ENCODE measurements around the gene PRKCB. TPM values are rescaled to one million over a fixed set of nuclear protein-coding genes. Genes with fewer than 3 reads are reported as not detected.

Gene PRKCB
- total RNA-seq, result 1 to 10 TPM in 3 of 4 donors, under 1 TPM in 1; 0.29 to 9.5 (median 2.9) TPM

DNA sequence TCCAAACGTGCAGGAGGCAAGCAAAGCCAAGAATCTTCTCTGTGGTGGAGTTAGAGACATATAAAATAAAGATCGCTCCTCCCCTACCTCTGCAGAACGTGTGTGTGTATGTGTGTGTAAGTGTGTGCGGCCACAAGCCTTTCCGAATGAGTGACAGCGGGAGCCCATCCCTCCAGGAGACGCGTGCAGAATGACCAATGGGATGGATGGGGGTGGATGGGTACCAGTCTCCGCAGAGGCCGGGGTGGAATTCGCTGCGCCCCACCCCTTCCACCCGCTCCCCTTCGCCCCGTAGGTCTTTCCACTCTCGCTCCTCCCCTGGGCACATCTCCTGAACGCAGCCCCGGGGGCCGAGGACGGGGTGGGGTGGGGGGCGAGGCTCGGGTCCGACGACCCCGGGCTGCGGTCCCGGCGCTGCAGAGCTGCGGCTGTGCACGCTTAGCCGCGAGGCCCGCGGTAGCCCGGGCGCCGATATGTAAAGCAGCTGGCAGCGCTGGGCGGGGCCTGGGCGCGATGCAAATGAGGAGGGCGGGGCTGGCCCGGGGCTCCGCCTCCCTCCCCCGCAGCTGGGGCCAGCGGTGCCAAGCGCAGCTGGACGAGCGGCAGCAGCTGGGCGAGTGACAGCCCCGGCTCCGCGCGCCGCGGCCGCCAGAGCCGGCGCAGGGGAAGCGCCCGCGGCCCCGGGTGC is at the start of gene PRKCB:
Gene PRKCB (plus strand): TSS at position 594 of the 688 bp plus-strand sequence.
- intact Hi-C loops (cut with DNase I; ENCODE audit: low total_unique reads), result no loop called here
- peak within 1 kb of the TSS; percentile 23 to 33 for H3K4me3 ChIP-seq
- DNase-seq, result peak; percentile 47 to 70

GRCh38 chr16:23786964-23787561 is 48.7 kb upstream of the PRKCB start:
- H3K36me3 ChIP-seq, result no peaks in the 10 kb centered on the region
- no peak overlapping the region for H3K27ac ChIP-seq
- TF ChIP-seq POLR2A (IDR thresholded peaks at IDR 0.05), result no peak
- TF ChIP-seq, protein P1, sequence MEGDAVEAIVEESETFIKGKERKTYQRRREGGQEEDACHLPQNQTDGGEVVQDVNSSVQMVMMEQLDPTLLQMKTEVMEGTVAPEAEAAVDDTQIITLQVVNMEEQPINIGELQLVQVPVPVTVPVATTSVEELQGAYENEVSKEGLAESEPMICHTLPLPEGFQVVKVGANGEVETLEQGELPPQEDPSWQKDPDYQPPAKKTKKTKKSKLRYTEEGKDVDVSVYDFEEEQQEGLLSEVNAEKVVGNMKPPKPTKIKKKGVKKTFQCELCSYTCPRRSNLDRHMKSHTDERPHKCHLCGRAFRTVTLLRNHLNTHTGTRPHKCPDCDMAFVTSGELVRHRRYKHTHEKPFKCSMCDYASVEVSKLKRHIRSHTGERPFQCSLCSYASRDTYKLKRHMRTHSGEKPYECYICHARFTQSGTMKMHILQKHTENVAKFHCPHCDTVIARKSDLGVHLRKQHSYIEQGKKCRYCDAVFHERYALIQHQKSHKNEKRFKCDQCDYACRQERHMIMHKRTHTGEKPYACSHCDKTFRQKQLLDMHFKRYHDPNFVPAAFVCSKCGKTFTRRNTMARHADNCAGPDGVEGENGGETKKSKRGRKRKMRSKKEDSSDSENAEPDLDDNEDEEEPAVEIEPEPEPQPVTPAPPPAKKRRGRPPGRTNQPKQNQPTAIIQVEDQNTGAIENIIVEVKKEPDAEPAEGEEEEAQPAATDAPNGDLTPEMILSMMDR (IDR thresholded peaks at IDR 0.05), result no peak
- no peaks in the 10 kb centered on the region for H3K4me1 ChIP-seq
- H3K27me3 ChIP-seq, result no peaks in the 10 kb centered on the region
- intact Hi-C loops (cut with DNase I; ENCODE audit: low total_unique reads), result no loop called here
- no peaks in the 10 kb centered on the region for H3K9me3 ChIP-seq
- no peak overlapping the region for H3K4me3 ChIP-seq
- DNase-seq, result no peak

More for the DNA sequence above, at the start of gene PRKCB:
- TF ChIP-seq, protein P1 (IDR thresholded peaks at IDR 0.05), result no peak
- TF ChIP-seq POLR2A (IDR thresholded peaks at IDR 0.05), result no peak
- H3K36me3 ChIP-seq, result no peaks in the 10 kb centered on the region
- H3K27ac ChIP-seq, result no peak within 1 kb of the TSS
- H3K4me1 ChIP-seq, result no peaks in the 10 kb centered on the region
- no peaks in the 10 kb centered on the region for H3K9me3 ChIP-seq
- H3K27me3 ChIP-seq, result no peaks in the 10 kb centered on the region

GRCh38 chr16:23788685-23789084 is 47.1 kb upstream of the PRKCB start:
- H3K9me3 ChIP-seq, result no peaks in the 10 kb centered on the region
- H3K4me1 ChIP-seq, result no peaks in the 10 kb centered on the region
- no peaks in the 10 kb centered on the region for H3K36me3 ChIP-seq
- H3K27ac ChIP-seq, result no peak overlapping the region
- TF ChIP-seq, protein P1 (IDR thresholded peaks at IDR 0.05), result no peak
- TF ChIP-seq POLR2A (IDR thresholded peaks at IDR 0.05), result no peak
- no peaks in the 10 kb centered on the region for H3K27me3 ChIP-seq
- intact Hi-C loops (cut with DNase I; ENCODE audit: low total_unique reads), result no loop called here
- no peak overlapping the region for H3K4me3 ChIP-seq
- no peak for DNase-seq

DNA sequence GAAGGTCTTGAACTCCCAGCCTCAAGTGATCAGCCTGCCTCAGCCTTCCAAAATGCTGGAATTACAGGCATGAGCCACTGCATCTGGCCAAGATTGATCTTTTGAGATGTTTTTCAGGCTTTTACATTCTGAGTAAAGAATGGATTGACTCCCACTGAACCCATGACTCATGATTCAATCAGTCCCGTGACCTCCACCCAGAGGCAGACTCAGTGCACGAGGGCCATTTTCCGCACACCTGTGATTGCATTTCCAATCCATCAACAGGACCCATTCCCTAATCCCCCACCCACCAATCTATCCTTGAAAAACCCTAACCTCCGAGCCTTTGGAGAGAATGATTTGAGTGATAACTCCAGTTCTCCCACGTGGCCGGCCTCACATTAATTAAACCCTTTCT is 40.4 kb upstream of the PRKCB start:
- DNase-seq, result no peak
- intact Hi-C loops (cut with DNase I; ENCODE audit: low total_unique reads), result no loop called here
- Histone ChIP-seq H3K27me3 (no peaks in the 10 kb centered on the region), H3K4me3 (no peak overlapping the region), H3K4me1 (no peaks in the 10 kb centered on the region), H3K9me3 (no peaks in the 10 kb centered on the region), H3K36me3 (no peaks in the 10 kb centered on the region), H3K27ac (no peak overlapping the region)
- TF ChIP-seq, protein P1 (IDR thresholded peaks at IDR 0.05), result no peak
- TF ChIP-seq POLR2A (IDR thresholded peaks at IDR 0.05), result no peak

DNA sequence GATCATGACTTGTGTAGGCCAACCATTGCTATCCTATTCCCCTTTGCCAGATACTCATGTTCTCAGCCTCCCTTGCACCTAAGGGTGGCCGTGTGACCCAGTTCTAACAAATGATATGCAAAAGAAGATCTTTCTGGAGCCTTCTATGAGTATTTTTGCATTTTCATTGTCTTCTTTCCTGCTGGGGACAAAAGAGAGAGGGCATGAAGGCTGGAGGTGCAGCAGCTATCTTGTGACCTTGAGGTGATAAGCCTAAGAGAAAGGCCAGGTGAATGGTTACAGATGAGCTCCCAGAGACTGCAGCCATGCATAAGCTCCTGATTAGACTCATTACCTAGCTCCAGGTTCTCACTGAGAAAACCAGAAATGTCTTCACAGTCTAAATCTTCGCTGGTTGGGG is 38.8 kb upstream of the PRKCB start:
- no peak for DNase-seq
- Histone ChIP-seq H3K9me3 (no peaks in the 10 kb centered on the region), H3K4me1 (no peaks in the 10 kb centered on the region), H3K27me3 (no peaks in the 10 kb centered on the region), H3K4me3 (no peak overlapping the region), H3K36me3 (no peaks in the 10 kb centered on the region), H3K27ac (no peak overlapping the region)
- intact Hi-C loops (cut with DNase I; ENCODE audit: low total_unique reads), result no loop called here
- no peak for TF ChIP-seq POLR2A (IDR thresholded peaks at IDR 0.05)
